Measurements from ENCODE around the gene THSD7A. TPM values are rescaled to one million over a fixed set of nuclear protein-coding genes. Genes with fewer than 3 reads are reported as not detected.

Gene THSD7A
- total RNA-seq, 1 donor from 2014 or later, result 8.0 TPM

DNA sequence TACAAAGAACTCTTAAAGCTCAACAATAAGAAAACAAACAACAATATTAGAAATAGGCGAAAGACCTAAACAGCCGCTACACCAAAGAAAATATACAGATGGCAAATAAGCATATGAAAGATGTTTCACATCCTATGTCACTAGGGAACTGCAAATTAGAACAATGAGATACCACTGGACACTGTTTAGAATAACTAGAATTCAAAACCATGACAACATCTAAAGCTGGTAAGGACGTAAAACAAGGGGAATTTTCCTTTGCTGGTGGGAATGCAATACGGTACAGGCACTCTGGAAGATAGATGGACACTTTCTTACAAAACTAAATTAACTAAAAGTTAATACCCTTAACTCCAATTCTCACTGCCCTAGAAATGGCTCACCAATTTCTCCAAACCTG lies 44.5 kb downstream of the THSD7A start:
- no peak for ATAC-seq
- H3K9me3 ChIP-seq, result no peaks in the 10 kb centered on the region
- TF ChIP-seq, protein P1, sequence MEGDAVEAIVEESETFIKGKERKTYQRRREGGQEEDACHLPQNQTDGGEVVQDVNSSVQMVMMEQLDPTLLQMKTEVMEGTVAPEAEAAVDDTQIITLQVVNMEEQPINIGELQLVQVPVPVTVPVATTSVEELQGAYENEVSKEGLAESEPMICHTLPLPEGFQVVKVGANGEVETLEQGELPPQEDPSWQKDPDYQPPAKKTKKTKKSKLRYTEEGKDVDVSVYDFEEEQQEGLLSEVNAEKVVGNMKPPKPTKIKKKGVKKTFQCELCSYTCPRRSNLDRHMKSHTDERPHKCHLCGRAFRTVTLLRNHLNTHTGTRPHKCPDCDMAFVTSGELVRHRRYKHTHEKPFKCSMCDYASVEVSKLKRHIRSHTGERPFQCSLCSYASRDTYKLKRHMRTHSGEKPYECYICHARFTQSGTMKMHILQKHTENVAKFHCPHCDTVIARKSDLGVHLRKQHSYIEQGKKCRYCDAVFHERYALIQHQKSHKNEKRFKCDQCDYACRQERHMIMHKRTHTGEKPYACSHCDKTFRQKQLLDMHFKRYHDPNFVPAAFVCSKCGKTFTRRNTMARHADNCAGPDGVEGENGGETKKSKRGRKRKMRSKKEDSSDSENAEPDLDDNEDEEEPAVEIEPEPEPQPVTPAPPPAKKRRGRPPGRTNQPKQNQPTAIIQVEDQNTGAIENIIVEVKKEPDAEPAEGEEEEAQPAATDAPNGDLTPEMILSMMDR (IDR thresholded peaks at IDR 0.05), result no peak
- H3K27ac ChIP-seq, result no peak overlapping the region
- H3K27me3 ChIP-seq, result no peaks in the 10 kb centered on the region
- intact Hi-C loops (cut with DNase I), result no loop called here
- DNase-seq, result no peak
- H3K4me3 ChIP-seq, result no peak overlapping the region
- no peaks in the 10 kb centered on the region for H3K36me3 ChIP-seq
- no peaks in the 10 kb centered on the region for H3K4me1 ChIP-seq

DNA sequence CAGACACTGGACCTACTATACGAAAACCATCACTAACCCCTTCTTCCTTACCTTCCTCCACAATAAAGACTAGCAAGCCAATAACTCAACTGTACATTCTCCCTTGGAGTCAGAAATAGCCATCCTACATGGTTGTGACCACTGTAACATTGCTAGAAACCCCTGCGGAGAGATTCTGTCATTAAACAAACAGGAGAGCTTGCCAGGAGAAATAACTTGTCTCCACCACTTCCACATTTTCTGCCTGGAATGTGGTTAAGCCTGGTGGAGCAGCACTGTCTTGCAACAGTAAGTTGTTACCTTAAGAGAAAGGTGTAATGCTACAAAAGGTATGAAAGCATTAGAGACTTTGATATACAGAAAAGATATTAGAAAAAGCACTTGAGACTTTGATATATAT lies 45.8 kb downstream of the THSD7A start:
- H3K9me3 ChIP-seq, result no peaks in the 10 kb centered on the region
- DNase-seq (no peak), ATAC-seq (peak; percentile 71)
- H3K36me3 ChIP-seq, result no peaks in the 10 kb centered on the region
- intact Hi-C loops (cut with DNase I), result no loop called here
- no peak overlapping the region for H3K4me3 ChIP-seq
- TF ChIP-seq, protein P1 (IDR thresholded peaks at IDR 0.05), result no peak
- H3K27ac ChIP-seq, result no peak overlapping the region
- H3K27me3 ChIP-seq, result no peaks in the 10 kb centered on the region
- no peaks in the 10 kb centered on the region for H3K4me1 ChIP-seq

DNA sequence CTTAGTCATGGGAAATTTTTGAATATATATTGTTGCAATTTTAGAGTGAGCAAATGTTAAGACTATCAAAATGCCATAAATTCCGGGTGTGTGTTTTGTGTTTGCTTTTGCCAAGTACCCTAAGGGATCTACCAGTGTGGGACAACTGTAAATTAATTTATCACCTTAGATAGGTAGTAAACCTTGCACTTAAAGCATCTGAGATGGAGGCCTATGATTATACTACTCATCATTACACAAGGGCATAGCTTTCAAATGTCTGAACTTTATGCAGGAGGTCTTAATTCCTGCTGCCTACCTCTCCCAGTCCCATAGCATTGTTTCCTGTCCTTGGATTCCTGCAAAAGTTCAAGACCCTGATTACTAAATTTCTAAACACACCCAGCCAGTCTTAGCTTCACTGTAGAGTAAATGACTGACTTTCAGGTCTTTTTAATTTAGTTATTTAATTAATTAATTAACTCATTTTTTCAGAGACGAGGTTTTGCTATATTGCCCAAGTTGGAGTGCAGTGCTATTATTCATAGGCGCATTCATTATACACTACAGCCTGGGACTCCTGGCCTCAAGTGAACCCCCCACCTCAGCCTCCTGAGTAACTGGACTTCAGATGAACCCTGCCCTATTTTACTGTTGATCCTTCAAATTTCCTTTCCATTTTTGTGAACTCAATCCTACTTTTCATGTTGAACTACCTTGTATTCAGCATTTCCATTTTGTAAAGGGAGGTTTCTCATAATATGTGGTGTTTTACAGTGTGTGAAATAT lies 47.0 kb downstream of the THSD7A start:
- no peak for DNase-seq
- TF ChIP-seq, protein P1 (IDR thresholded peaks at IDR 0.05), result no peak
- H3K27me3 ChIP-seq, result no peaks in the 10 kb centered on the region
- H3K4me3 ChIP-seq, result no peak overlapping the region
- intact Hi-C loops (cut with DNase I), result no loop called here
- H3K9me3 ChIP-seq, result no peaks in the 10 kb centered on the region
- no peaks in the 10 kb centered on the region for H3K4me1 ChIP-seq
- ATAC-seq, result no peak
- no peaks in the 10 kb centered on the region for H3K36me3 ChIP-seq
- H3K27ac ChIP-seq, result no peak overlapping the region

DNA sequence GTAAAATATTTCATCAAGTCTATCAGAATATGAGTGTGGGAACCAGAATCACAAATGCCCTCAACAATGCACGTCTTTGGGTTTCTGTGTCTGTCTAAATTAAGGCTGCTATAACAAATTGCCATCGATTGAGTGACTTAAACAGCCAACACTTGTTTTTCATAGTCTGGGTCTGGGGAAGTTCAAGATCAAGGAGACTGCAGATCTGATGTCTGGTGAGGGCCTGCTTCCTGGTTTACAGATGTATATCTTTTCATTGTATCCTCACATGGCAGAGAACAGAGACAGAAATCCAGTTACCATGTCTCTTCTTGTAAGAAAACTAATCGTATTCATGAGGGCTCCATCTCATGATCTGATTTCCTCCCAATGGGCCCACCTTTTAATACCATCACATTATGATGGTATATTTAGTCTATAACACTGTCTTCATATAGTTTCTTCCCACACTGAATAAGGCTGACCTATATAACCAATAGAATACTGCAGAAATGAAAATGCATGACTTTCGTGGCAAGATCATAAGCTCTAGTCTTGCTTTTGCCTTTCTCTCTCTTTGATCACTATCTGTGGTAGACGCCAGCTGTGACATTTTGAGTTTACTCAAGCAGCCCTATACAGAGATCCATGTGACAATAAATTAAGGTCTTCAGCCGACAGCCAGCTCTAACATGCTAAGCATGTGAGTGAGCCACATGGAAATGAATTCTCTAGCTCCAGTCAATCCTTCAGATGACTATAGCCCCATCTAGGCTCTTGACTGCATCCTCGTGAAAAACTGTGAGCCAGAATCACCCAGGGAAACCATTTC lies 51.9 kb downstream of the THSD7A start:
- TF ChIP-seq, protein P1 (IDR thresholded peaks at IDR 0.05), result no peak
- Histone ChIP-seq H3K27me3 (no peaks in the 10 kb centered on the region), H3K36me3 (no peaks in the 10 kb centered on the region), H3K4me3 (no peak overlapping the region), H3K9me3 (no peaks in the 10 kb centered on the region), H3K4me1 (no peaks in the 10 kb centered on the region), H3K27ac (no peak overlapping the region)
- DNase-seq (no peak), ATAC-seq (no peak)
- intact Hi-C loops (cut with DNase I), result no loop called here

DNA sequence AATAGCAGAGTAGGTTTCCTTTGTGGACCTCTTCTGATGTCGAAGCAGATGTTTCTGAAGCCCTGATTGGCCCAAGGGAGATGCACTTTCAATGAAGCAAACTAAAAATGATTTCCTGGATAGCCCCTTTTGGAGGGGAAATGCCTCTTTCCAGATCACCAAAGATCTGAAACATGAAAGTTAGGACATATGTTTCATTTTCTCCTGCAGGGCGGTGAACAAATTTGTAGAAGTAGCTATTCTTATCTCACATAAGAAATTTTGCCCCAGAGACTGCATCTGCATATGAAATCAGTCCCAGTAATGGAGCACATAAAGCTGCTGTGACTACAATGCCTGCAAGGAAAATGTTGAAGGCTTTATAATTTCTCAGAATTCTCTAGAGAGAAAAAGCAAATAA lies 56.0 kb downstream of the THSD7A start:
- TF ChIP-seq, protein P1 (IDR thresholded peaks at IDR 0.05), result no peak
- Histone ChIP-seq H3K4me3 (no peak overlapping the region), H3K27ac (no peak overlapping the region), H3K36me3 (no peaks in the 10 kb centered on the region), H3K9me3 (no peaks in the 10 kb centered on the region), H3K27me3 (no peaks in the 10 kb centered on the region), H3K4me1 (no peaks in the 10 kb centered on the region)
- DNase-seq, result no peak
- no peak for ATAC-seq
- intact Hi-C loops (cut with DNase I), result no loop called here
